ENCODE data around the gene ATP2B1.

- TF ChIP-seq ZNF140 (tag by site-specific recombination; IDR thresholded peaks at IDR 0.05) (no peak), CTCF (tag by site-specific recombination; IDR thresholded peaks at IDR 0.05) (no peak), MZF1 (tag by site-specific recombination; IDR thresholded peaks at IDR 0.05; ENCODE audit: borderline replicate concordance) (no peak), MEIS1 (CRISPR knock-in tag; IDR thresholded peaks at IDR 0.05; ENCODE audit: borderline replicate concordance) (no peak), ATF2 (tag by site-specific recombination; IDR thresholded peaks at IDR 0.05; ENCODE audit: low read depth) (no peak), TSHZ1 (tag by site-specific recombination; IDR thresholded peaks at IDR 0.05; ENCODE audit: borderline replicate concordance) (no peak)
Observed at GRCh38 chr12:89649139-89649538, 59.5 kb downstream of the ATP2B1 start.

All from HEK293 (cell line).